ENCODE data around the gene CDC25C.

Gene CDC25C

DNA sequence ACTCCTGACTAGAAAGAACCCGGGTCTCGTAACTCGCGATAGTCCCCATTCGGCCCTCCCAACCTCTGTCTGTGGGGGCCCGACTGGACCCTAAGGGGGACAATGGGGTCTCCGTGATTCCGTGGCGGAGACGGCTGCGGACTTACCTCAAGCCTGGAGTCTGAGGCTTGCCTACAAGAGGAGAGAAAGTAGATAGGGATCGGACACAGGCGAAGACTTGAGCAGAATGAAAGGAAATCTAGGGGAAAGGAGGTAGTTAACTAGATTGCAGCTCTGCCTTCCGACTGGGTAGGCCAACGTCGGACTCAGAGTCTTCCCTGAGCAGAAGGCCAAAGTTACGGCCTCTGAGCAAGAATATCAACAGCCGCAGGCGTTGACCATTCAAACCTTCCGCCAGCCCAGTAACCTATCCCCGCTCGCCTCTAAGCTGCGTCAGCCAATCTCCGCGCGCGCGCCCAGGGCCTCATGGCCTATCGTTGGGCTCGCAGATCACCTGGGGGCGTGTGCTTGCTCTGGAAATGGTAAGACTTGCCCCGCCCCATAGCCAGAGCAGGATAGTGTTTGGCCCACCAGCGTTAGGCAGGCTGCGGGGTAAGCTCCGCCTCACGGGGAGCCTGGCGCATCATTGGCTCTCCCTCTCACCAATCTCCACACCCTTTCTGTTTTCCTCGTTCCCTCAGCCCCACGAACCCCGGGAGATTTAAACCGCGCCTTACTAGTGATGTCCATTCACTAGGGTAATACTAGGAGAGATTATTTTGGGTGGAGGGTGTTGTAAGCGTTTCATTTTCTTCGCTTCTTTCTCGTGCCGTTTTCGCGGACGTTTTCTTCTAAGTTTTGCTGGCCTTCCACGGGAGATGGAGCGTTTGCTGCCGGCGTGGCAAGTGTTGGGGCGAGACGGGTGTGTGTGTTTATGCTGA lies at the start of gene CDC25C:
Gene CDC25C, minus strand, starts transcription at position 356 of the 920 bp plus-strand sequence. CDS start 624 bp downstream, outside the sequence.
- DNase-seq = peak; percentile 96

DNA sequence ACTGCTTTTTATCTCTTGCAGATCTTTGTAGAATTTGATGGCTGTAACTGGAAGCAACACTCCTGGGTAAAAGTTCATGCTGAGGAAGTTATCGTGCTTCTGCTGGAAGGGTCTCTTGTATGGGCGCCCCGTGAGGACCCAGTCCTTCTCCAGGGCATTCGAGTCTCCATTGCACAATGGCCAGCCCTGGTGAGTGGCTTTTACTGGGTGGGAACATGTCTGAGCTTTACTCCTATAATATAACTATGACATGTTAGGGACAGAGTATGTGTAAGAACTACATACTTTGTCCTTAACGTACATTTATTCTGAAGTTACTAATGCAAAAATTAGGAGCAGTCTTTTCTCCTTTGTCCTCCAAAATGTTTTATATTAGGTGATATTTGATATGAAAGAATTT lies 41.0 kb upstream of the CDC25C start:
- DNase-seq = no peak

DNA sequence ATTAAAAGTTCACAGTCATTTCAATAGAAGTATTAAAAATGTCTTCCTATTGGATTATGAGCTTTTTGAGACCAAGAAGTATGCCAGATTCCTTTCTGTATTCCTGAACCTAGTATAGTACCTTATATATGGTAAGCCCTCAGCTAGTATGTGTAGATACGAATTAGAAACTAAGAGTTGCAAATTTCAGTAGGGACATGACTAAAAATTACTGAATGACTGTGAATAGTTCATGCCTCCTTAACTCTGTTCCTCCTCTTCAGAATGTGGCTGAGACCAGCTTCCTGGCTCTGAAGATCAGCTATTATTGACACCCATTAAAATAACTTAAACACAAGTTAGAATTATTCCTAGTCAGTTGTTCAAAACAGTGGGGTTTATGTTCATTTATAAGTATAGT lies 40.6 kb upstream of the CDC25C start:
- no peak for DNase-seq

DNA sequence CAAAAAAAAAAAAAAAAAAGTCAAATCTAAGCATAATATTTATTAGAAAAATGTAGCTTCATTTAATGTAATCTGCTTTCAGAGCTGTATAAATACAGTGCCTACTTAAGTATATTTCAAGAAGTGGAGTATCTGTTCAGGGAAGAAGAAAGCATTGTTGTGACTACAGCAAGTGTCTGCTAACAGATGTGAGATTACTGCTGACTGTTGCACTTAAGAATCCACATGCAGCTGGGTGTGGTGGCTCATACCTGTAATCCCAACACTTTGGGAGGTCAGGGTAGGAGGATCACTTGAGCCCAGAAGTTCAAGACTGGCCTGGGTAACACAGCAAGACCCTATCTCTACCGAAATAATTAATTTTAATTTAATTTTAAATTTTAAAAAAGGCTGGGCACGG lies 39.9 kb upstream of the CDC25C start:
- no peak for DNase-seq

DNA sequence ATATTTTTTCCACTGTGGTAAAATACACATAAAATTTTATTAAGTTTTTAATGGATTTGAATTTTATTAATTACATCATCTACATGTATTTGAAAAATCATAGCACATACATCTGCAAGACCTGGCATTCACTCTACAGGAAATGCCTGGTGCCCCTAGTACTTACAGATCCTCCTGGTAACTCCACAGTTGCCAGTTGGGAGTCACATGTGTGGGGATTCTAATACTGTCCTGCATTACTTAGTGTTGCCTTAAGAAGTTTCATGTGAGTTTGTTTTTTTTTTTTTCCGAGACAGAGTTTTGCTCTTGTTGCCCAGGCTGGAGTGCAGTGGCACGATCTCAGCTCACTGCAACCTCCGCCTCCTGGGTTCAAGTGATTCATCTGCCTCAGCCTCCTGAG lies 38.9 kb upstream of the CDC25C start:
- DNase-seq = no peak

DNA sequence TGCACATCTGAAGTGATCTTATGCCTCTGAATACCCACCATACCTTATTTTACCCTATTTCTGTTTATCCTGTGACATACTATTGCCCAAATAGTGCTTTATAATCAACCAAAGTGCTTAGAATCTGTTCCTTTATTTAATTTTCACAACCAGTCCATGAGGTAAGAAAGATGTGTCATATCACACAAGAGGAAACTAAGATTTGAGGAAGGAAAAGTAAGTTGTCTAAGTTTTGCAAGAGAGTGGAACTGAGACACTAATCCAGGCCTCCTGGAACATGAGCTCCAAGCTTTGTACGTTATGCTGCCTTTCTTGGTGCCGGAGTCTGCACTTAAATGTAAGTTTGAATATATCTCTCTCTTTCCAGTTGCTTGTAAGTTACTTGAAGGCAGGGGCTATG lies 38.1 kb upstream of the CDC25C start:
- no peak for DNase-seq

DNA sequence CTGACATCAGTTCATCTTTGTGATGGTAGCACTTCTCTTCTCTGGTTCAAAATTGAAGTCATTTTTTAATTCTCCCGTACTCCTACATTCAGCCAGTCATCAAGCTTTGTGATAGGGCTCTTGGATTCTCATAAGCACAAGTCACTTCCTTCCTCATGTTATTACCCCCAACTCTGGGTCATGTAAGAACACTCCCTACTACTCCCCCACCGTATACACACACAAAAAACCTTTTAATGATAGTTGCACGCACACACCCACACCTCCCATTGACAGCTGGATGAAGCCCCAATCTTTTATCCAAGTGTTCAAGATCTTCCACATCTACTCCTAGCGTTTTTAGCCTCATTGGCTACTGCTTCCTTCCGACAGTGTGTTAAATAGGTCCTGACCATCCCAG lies 37.7 kb upstream of the CDC25C start:
- DNase-seq = no peak

DNA sequence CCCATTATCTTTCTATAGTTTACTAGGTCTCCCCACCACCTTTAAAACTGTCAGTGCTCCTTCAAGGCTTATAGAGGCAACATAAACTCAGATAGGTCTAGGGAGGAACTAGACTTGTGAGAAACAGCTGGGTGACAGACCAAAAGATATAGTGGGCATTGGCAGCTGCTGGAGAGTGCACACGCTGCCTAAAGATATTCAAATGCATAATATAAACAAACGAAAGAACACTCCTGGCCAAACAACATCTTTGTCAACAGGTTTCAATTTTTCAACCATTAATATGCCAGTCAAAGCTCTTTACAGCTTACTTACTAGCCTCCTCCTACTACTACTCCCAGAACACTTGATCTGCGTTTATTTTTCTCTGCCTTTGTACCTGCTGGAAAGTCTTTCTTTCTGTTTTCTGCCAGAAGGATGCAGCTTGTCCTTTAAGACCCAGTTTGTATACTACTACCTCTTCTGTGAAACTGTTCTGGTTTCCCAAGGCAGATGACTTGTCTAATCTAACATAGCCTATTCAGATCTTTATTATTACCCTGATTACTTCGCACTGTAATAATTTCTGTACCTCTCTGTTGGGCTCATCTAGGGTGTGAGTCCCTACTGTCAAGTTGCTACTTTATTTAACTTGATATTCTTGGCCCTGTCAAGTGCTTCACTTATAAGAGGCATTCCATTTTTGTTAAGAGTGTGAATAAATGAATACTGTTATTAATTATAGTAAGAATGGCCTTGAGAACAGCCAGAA lies 35.2 kb upstream of the CDC25C start:
- DNase-seq = no peak

DNA sequence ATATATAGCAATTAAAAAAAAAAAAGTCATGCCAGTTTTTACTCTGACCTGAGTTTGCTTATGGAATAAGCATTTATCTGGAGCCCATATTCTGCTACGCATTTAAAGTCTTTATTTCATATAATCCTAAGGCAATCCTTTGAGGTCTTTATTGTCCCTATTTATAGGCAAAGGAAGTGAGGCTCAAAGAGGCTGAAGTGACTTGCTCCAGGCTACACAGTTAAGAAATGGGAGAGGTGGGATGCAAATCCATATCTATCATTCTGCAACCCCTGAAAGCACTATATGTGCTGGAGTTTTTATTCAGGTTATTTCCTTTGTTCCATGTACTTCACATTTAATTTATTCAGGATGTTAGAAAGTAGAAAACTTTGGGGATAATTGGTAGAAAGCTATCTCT lies 33.0 kb upstream of the CDC25C start:
- DNase-seq = no peak

DNA sequence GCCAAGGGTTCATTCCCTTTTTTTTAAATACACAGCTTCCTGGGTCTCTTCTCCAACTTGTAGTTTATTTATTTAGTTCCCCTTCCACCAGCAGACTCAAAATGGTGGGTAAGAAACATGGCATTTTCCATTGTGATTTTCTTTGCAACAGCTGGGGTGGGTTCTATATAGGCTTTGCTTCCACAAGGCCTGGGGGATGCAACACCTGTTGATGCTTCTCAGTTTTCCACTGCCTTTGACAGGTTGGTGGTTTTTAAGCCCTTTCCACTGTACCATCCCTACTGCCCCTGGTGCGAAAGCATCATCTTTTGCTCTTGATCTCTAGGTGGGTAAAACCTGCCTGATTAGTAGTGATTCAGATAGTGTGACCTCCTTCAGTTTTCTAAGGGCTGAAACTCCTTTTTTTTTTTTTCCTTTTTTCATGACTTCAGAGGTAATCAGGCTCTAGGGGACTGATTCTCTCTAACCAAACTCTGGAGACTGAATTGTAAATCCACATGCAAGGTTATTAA lies 29.4 kb upstream of the CDC25C start:
- DNase-seq = no peak

DNA sequence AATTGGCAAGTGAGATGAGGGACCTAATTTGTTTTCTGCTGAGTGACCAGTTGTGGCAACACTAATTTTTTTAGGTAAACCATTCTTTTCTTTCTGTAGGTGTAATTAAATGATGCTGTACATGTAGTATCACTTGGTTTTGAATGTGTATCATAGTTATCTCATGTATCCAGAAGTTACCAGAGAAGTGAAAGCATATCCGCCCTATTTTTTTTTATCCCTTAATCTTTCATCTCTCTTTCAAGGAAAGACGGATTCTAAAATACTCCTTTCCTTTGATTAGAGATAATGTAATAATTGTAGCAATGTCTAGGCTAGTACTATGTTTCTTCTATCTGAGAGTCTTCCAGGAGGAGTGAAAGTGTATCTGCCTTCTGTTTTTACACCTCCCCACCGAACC lies 28.0 kb upstream of the CDC25C start:
- DNase-seq = no peak

DNA sequence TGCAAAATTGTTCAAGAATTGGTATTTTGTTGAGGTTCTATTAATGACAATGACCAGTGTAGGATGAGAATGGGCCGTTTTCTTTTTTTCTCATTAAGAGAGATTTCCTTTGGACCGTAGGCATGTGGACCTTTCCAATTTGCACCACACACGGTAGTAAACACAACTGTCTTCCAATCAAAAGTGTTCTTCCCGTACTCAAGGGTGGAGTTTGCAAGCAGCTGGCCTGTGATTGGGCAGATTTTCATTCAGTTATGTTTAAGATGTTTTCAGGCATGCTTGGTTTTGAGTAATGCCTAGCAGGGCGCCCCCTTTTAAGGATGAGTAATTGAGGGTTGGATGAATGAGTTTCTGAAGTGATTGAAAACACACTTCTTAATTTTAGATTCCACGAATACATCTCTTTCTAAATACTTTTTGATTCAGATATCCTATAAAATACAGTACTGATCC lies 23.3 kb upstream of the CDC25C start:
- DNase-seq = no peak

DNA sequence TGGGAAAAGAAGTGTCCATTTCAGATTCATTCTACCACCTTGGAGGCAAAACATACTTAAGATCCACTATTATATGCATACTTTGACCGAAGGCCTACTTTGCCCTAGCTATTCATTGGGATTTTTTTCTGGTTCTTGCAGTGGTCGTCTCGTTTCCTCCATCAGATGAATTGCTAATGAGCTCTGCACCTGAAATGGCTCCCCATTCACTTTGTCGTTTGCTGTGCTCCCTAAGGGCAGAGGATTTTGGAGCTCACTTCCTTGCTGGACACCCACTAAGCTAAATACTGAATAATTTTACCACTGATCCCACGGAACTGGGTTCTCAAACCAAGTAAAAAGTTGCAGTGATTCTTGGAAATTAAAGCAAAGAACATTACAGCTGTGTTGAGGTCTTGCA lies 22.8 kb upstream of the CDC25C start:
- DNase-seq = no peak

DNA sequence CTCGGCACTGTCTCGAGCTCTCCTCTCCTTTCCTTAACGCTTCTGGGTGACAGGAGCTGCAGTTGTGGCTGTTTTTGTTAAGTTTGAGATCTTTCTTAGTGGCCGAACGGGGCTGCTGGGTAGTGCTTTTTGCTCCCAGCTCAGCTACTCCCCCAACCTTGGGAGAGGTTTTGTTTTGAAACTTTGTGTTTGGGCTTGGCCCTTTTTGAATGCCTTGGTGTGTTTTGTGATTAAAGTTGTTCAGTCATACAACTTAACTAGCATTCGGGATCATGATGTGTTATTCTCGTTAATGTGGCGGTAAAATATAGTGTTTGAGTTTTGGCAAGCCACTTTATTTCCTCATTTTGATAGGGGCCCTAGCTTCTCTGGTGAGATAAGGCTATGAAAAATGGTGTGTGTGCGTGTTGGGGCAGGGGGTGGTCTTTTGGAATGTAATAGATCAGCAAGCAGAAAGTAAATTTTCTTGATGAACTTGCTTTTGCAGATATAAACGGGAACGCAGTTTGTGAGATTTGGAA lies 22.0 kb upstream of the CDC25C start:
- no peak for DNase-seq

DNA sequence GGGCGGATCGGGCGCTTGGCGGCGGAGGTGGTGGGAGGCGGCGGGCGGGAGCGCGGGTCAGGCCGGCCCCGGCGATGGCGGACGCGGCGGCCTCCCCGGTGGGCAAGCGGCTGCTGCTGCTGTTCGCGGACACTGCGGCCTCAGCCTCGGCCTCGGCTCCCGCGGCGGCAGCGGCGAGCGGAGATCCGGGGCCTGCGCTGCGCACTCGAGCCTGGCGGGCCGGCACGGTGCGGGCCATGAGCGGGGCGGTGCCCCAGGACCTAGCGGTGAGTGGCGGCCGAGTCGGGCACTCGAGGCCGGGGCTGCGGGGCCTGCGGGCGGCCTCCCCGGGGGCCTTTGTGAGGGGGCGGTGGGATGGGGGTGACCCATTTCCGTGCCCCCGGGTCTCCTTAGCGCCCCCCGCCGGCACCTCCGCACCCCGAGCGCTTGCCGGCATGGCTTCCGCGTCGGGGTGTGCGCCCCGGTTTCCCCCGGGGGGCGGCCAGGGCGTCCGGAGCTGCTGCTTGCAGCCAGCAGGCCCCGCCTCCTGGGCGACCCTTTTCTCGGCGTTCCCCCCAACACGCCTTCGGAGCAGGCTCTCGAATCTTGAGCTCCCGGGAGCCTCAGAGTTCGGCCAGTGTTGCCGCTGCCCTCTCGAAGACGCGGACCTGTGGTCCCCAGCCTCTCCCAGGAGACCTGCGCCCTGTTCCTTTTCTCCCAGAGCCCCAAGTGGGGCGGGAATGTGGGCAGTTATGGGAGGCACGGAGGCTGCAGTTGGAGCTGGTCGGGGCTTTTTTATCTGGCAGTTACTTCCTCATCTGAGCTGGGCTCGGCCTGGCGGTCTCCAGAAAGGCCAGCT lies 21.3 kb upstream of the CDC25C start:
- DNase-seq = peak; percentile 53

DNA sequence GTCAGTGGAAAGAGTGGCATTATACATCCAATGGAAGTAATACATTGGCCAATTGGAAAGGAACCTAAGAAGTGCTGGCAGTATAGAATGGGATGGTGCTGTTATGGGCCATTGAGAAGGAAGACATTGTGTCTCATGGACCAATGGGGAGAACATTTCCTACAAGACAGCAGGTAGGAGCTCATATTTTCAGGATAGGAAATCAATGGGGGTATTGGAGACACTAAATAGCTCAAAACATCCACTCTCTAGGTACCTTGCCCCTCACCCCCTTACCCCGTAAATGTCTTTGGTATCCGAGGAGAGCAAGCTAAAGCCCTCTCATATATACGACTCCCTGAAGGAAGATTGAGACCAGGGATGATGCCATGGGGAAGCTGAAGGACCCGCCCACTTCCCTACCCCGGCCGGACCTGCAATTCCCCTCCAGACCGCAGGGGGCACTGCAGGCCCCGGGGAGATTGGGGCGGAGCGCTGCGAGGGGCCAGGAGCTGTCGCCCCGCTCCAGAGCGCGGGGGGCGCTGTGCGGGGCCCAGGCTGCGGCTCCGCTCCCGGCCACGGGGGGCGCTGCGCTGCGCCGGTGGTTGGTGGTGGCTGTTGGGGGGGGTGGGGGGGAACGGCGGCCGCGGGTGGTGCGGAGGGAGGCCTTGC lies 20.6 kb upstream of the CDC25C start, which contains the start of gene KDM3B:
Gene KDM3B, plus strand, starts transcription at position 615 of the 651 bp plus-strand sequence. CDS start 111 bp downstream, outside the sequence.
- peak; percentile 60 for DNase-seq

DNA sequence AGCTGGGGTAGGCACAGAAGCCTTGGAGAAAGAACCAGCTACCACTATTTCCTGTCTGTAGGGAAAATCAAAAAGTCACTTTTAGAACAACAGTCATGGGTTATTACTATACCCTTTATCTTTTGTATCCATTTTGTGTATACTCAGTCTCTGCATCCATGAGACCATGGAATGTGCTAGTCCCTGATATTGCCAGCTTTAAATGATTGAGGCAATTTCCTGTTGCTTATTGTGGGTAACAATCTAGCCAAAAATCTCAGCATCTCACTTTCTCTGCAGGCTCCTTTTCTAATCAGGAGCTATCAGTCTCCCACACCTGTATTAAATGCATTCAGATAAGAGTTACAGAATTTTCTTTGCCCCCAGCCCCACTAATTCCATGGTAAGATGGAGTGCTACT lies 19.9 kb upstream of the CDC25C start:
- no peak for DNase-seq

DNA sequence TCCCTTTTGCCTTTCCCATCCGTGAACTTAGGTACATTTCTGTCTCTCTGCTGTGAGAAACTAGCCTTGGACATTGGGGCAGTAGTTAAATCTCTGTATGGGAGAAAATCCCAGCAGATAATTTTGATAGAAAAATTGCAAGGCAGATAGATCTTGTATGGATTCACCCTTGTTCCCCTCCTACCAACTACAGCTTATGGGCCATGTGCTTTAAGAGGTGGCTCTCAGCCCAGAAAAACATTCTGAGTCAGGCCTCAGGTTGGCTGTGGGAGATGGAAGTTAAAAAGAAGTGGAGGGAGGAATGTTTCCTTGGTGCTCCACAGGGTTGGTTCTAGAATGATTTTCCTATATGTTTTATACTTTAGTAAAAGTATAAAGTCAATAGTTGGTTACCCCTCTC lies 19.5 kb upstream of the CDC25C start:
- DNase-seq = no peak

DNA sequence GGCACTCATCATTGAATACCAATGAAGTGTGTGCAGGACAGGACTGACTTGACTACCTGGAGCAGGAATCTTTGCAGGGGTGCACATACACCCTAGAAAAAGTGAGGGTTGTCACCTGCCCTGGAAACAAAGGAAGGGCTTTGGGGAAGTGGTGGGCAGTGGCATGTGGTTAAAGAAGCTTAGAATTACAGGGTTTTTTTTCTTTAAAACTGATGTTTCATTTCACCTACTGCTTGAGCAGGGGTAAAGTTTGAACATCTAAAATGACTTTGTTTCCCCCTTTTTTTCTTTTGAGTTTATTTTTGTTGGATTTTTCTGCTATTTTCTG lies 18.9 kb upstream of the CDC25C start:
- DNase-seq = no peak

DNA sequence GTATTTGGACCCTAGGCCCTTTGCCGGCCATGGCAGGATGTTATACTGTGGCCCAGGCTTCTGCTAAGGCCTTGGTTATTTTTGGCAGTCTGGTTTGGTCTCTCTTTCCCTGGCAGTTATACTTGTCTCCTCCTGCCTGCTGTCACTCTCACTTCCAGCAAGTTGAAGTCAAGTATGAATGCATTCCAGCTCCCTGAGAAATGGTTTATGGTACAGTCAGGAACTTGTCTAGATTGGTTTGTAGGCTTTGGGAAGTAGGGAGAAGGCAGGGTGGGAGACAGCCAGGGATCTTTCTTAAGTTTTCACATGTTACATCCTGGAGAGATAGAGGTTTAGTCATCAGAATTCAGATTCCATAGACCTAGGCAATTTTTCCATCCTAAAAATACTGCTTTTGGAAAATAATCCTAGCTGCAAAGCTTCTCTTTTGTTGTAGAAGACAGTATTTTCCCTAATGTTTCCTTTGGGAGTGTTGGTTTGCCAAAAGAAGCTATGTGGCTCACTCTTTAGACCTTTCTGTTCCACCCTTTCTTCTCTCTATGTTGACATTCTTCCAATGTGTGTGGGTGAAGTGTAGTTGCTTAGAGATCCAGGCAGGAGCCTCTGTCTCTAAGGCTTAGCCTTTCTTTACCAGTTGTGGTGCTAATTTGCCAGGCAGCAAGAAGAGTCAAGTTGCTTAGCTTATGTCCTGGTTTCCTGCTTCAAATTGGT lies 18.4 kb upstream of the CDC25C start:
- DNase-seq = no peak

DNA sequence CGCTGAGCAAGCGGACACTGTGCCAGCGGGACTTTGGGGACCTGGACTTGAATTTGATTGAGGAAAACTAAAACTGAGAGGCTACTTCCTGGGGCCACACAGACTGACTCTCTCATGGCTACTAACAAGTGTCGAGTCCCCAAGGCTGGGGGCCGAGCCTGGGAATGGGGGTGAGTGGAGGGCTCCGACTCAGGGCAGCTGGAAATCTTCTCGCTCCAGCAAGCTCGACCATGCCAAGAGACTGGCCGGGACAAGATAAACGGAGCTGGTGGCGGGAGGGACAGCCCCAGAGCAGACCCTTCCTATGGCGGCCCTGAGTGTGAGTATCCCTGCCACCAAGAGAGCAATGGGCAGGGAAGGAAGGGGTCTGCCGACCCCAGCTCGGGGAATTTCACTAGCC lies 15.3 kb upstream of the CDC25C start:
- DNase-seq = no peak
